Lower leg skin (tissue), 4 donors: Measurements from ENCODE around the gene KIF17. TPM values are rescaled to one million over a fixed set of nuclear protein-coding genes. Genes with fewer than 3 reads are reported as not detected.

Source experiments
- DNase-seq, 2 donors: peaks; one replicate each; pipeline ENCODE4 v3.0.0-alpha.2; 2019; ENCODE audit warnings: low spot score in 2 of 2
- H3K4me3 ChIP-seq: fragments of 200-600 bp; sonication (generic); 2 replicates; pipeline ENCODE4 v1.5.1; 2017; ENCODE audit warnings: mild to moderate bottlenecking, low read depth; ENCODE audit not compliant: poor library complexity, severe bottlenecking
- POLR2A ChIP-seq, 2 donors: fragments of 450-650 bp; IDR thresholded peaks; one replicate each; pipeline ENCODE4 v1.6.1; 2016 to 2017; ENCODE audit warnings: antibody characterized with exemption in 2 of 2, mild to moderate bottlenecking in 1 of 2, moderate library complexity in 1 of 2
- WGBS, 2 donors: methylation state at CpG; one replicate each; pipeline ENCODE4 v1.1.5; 2018; 5-methylcytosine and 5-hydroxymethylcytosine counted together
- intact Hi-C: fragments of 100-400 bp; cut with DNase I; formaldehyde crosslinking; loops from one replicate; pipeline ENCODE4 v1.15.0; 2023; ENCODE audit warnings: low total_unique reads
- total RNA-seq, 4 donors: library from RNA; depleted of rRNA; stranded (reverse); fragments of >200 nt; gene quantifications; one replicate each; pipeline ENCODE4 v1.1.0, GENCODE V29; 2016
- TF ChIP-seq, protein P1 (sequence below), 3 donors: fragments of 450-650 bp; IDR thresholded peaks; one replicate each; pipeline ENCODE4 v1.5.1; 2016; ENCODE audit warnings: antibody characterized with exemption in 3 of 3, mild to moderate bottlenecking in 3 of 3, moderate library complexity in 2 of 3

The KIF17 gene
- total RNA-seq, 4 donors from 2014 or later: 0.30 to 5.7 (median 2.2) TPM

DNA sequence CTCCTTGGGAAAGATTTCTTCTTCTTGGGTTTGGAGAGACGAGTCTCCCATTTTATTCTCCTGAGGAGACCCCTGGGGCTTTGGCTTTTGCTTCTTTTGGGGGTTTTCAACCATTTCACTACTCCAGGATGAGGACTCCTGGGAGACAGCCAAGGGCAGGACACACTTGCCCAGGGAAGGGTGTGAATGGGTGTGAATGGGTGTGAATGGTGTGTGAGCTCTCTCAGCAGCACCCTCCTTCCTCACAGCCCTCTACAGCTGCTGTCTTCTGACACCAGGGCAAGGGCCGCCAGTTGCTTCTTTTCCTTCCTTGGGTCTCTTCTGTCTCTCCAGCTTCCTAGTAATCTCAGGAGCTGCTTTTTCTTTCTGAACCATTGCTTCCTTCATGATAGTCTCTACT is 24.2 kb downstream of the KIF17 start:
- TF ChIP-seq, protein P1, sequence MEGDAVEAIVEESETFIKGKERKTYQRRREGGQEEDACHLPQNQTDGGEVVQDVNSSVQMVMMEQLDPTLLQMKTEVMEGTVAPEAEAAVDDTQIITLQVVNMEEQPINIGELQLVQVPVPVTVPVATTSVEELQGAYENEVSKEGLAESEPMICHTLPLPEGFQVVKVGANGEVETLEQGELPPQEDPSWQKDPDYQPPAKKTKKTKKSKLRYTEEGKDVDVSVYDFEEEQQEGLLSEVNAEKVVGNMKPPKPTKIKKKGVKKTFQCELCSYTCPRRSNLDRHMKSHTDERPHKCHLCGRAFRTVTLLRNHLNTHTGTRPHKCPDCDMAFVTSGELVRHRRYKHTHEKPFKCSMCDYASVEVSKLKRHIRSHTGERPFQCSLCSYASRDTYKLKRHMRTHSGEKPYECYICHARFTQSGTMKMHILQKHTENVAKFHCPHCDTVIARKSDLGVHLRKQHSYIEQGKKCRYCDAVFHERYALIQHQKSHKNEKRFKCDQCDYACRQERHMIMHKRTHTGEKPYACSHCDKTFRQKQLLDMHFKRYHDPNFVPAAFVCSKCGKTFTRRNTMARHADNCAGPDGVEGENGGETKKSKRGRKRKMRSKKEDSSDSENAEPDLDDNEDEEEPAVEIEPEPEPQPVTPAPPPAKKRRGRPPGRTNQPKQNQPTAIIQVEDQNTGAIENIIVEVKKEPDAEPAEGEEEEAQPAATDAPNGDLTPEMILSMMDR (IDR thresholded peaks at IDR 0.05): no peak
- TF ChIP-seq POLR2A (IDR thresholded peaks at IDR 0.05): no peak
- DNase-seq: no peak
- no peak overlapping the region for H3K4me3 ChIP-seq
- intact Hi-C loops: loop anchor here (10.0 kb wide), 1 partner anchor 501 kb away; no protein-coding TSS in a partner anchor
- WGBS, 2 donors: 85% methylated on average over 2 of the region's 2 CpGs

DNA sequence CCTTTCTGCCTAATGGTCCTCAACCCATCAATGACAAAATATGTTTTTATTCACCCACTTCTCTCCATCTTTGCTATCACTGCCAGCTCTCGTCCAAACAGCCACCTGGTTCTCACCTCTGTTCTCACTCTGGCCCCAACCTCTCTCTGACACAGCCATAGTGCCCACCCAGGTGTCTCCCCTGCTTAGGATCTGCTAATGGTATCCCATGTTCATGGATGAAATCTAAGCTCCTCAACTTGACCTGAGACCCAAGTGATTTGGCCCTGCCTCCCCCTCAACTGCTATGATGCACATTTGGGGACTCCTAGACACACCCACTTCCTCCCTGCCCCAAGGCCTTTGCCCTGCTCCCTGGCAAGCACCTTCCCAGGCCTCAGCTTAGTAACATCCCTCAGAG is 25.9 kb downstream of the KIF17 start:
- no peak for DNase-seq
- TF ChIP-seq, protein P1 (IDR thresholded peaks at IDR 0.05): no peak
- TF ChIP-seq POLR2A (IDR thresholded peaks at IDR 0.05): no peak
- H3K4me3 ChIP-seq: no peak overlapping the region
- intact Hi-C loops: loop anchor here (10.0 kb wide), 1 partner anchor 503 kb away; no protein-coding TSS in a partner anchor
- 85 to 90% methylated on average over 1 of the region's 1 CpG for WGBS, 2 donors

DNA sequence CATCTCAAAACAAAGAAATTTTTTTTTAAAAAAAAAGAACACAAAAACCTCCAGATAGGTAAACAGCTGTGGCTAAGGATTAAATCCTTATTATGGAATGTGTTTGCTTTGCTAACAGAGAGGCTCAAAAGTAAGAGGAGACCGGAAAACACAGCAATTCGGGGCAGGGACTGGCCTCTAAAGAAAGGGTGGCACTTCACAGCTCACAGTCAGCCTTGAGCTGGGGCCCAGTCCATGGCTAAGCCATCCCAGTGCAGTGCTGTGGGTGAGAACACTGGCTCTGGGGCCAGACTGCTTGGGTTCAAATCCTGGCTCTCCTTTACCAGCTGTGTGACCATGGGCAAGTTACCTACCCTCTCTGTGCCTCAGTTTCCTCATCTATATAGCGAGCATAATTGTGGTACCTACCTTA is 28.2 kb downstream of the KIF17 start:
- intact Hi-C loops: loop anchor here (10.0 kb wide), 1 partner anchor 505 kb away; no protein-coding TSS in a partner anchor
- no peak for DNase-seq
- no peak overlapping the region for H3K4me3 ChIP-seq
- whole genome bisulfite sequencing, 2 donors: 80 to 93% methylated on average over 3 of the region's 3 CpGs
- no peak for TF ChIP-seq POLR2A (IDR thresholded peaks at IDR 0.05)
- TF ChIP-seq, protein P1 (IDR thresholded peaks at IDR 0.05): no peak

DNA sequence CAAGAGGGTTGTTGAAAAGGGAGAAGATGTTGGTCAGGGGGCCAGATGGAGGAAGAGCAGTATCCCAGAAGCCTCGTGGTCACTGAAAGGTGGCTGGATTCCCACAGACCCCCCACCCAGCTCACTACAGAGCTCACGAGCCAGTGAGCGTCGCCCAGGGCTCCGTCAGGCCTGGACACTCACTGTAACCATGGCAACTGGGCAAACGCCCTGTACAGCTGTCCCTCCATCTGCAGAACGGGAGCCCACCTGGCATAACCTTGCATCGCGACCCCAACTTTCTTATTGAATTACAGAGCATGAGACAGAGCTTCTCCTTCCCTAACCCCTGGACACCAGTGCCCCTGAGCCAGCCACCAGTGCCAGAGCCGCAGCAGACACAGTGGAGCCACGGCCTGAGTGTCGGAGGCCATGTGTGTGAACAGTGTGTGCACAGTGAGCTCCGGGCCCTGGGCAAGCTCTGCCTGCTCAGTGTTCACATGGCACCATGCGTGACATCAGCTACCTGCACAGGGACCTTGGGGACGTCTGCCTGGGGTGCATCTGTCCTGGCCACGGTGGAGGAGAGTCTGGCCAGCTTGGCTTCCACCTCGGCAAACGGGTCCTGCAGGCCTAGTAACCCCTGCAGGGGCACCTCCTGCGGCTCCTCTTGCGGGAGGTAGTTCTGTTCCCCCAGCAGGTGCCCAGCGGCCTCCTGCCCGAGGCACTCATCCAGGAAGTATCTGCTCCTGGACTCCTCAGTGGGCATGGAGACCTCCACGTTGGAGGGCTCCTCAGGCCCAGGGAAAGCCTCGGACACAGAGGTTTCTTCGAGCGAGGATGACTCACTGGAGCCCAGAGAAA is 30.7 kb downstream of the KIF17 start:
- no peak for TF ChIP-seq POLR2A (IDR thresholded peaks at IDR 0.05)
- TF ChIP-seq, protein P1 (IDR thresholded peaks at IDR 0.05): no peak
- no peak for DNase-seq
- H3K4me3 ChIP-seq: no peak overlapping the region
- 80 to 86% methylated on average over 26 of the region's 26 CpGs for WGBS, 2 donors
- intact Hi-C loops: no loop called here

DNA sequence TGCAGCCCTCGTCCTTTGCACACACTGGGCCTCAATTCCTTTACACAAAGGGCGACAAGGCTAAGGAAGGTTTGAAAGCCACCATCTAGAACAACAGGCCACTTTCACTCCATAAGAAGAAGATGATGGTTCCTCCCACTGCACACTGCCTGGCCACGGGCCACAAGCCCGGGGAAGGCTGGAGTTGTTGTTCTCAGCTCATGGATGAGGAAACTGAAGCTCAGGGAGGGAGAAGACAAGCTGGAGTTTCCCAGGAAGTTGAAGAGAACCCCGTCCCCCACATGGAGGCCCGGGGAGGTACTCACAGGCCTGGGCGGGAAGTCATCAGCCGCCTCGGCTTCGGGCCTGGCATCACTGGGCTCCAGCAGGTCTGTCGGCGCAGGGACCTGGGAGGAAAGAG is 32.1 kb downstream of the KIF17 start:
- no peak for DNase-seq
- no peak for TF ChIP-seq POLR2A (IDR thresholded peaks at IDR 0.05)
- TF ChIP-seq, protein P1 (IDR thresholded peaks at IDR 0.05): no peak
- 80 to 82% methylated on average over 12 of the region's 12 CpGs for WGBS, 2 donors
- intact Hi-C loops: no loop called here
- no peak overlapping the region for H3K4me3 ChIP-seq
